Measurements from ENCODE around the gene ZNF518B. TPM values are rescaled to one million over a fixed set of nuclear protein-coding genes. Genes with fewer than 3 reads are reported as not detected.

Gene ZNF518B
- total and polyA plus RNA-seq, 2 of the 13 experiments (the other 11 are each of a cell fraction or from before 2014, with no cell fraction given): 0.02 TPM; not detected in 1

- POLR2A ChIA-PET: no interaction called here
- Histone ChIP-seq H3K4me1 (ENCODE audit: insufficient read depth, low read length) (no peaks in the 10 kb centered on the region), H2AFZ (ENCODE audit: low read length) (no peak overlapping the region), H3K27me3 (ENCODE audit: control insufficient read depth in 1 of 2, insufficient read depth in 2 of 2, low read length in 2 of 2) (peaks cover 0 to 4% of the 10 kb centered on the region in 2 experiments; a peak in 1 of 5 replicates), H3K4me3 (replicated peaks in 1 of 3; ENCODE audit: insufficient read depth in 1 of 3, low read depth in 2 of 3, low read length in 3 of 3) (no peak overlapping the region), H3K27ac (ENCODE audit: extremely low read length, insufficient read depth, low read length) (no peak overlapping the region), H4K20me1 (ENCODE audit: insufficient read depth, low read length) (no peaks in the 10 kb centered on the region; the same call in 1 of the 2 replicates), H3K36me3 (replicated peaks in 1 of 2; ENCODE audit: control insufficient read depth in 1 of 2, insufficient read depth in 2 of 2, low read length in 2 of 2) (no peaks in the 10 kb centered on the region), H3K9ac (ENCODE audit: insufficient read depth, low read depth, low read length) (no peak overlapping the region), H3K79me2 (ENCODE audit: insufficient read depth, low read length) (no peaks in the 10 kb centered on the region), H3K4me2 (ENCODE audit: low read depth, low read length) (no peak overlapping the region), H3K9me3 (ENCODE audit: low read length) (no peaks in the 10 kb centered on the region)
- CTCF ChIA-PET (ENCODE audit: low intra/inter-chr PET ratio, low total read pairs): no interaction called here
- intact Hi-C loops (cut with micrococcal nuclease; ENCODE audit: unreplicated experiment): loop anchor here (10.0 kb wide), 1 partner anchor 74 kb away; no protein-coding TSS in a partner anchor
- WGBS (ENCODE audit: low lambda C conversion rate): 26% methylated on average over 11 of the region's 11 CpGs
- no TSS peak for BruUV-seq (replicated peaks)
- DNase-seq (ENCODE audit: low spot score): no peak
- TF ChIP-seq ZSCAN25 (CRISPR knock-in tag; IDR thresholded peaks at IDR 0.05) (no peak), SATB2 (CRISPR knock-in tag; IDR thresholded peaks at IDR 0.05) (no peak), THRA (CRISPR knock-in tag; IDR thresholded peaks at IDR 0.05; ENCODE audit: borderline replicate concordance) (no peak), THYN1 (CRISPR knock-in tag; IDR thresholded peaks at IDR 0.05; ENCODE audit: borderline replicate concordance, low read depth) (no peak)
- ATAC-seq: no peak
- no peak for FAIRE-seq
- in situ Hi-C loops (cut with HindIII; ENCODE audit: extremely low pct_ligation_motif_present, low pct_unique_long_range_greater_than_20kb): no loop called here
These were observed 3.3 kb upstream of the ZNF518B start for GRCh38 chr4:10460313-10461047.

GRCh38 chr4:10459305-10459704, 2.1 kb upstream of the ZNF518B start:
- 38% methylated on average over 8 of the region's 8 CpGs for WGBS (ENCODE audit: low lambda C conversion rate)
- H3K9ac ChIP-seq (ENCODE audit: insufficient read depth, low read depth, low read length): no peak overlapping the region
- no peak for DNase-seq (ENCODE audit: low spot score)
- H3K36me3 ChIP-seq (replicated peaks in 1 of 2; ENCODE audit: control insufficient read depth in 1 of 2, insufficient read depth in 2 of 2, low read length in 2 of 2): no peaks in the 10 kb centered on the region
- H3K4me1 ChIP-seq (ENCODE audit: insufficient read depth, low read length): no peaks in the 10 kb centered on the region
- H3K9me3 ChIP-seq (ENCODE audit: low read length): no peaks in the 10 kb centered on the region
- no peak overlapping the region for H2AFZ ChIP-seq (ENCODE audit: low read length)
- peaks cover 0 to 6% of the 10 kb centered on the region in 2 experiments; a peak in 1 of 5 replicates for H3K27me3 ChIP-seq (ENCODE audit: control insufficient read depth in 1 of 2, insufficient read depth in 2 of 2, low read length in 2 of 2)
- H3K4me2 ChIP-seq (ENCODE audit: low read depth, low read length): no peak overlapping the region
- FAIRE-seq: no peak
- no peak overlapping the region for H3K27ac ChIP-seq (ENCODE audit: extremely low read length, insufficient read depth, low read length)
- ChIA-PET CTCF (ENCODE audit: low intra/inter-chr PET ratio, low total read pairs) (no interaction called here), POLR2A (no interaction called here)
- no TSS peak for BruUV-seq (replicated peaks)
- no peak overlapping the region for H3K4me3 ChIP-seq (replicated peaks in 1 of 3; ENCODE audit: insufficient read depth in 1 of 3, low read depth in 2 of 3, low read length in 3 of 3)
- in situ Hi-C loops (cut with HindIII; ENCODE audit: extremely low pct_ligation_motif_present, low pct_unique_long_range_greater_than_20kb) (no loop called here), intact Hi-C loops (cut with micrococcal nuclease; ENCODE audit: unreplicated experiment) (no loop called here)
- H4K20me1 ChIP-seq (ENCODE audit: insufficient read depth, low read length): no peaks in the 10 kb centered on the region; the same call in 1 of the 2 replicates
- ATAC-seq: no peak
- TF ChIP-seq GPN1 (CRISPR knock-in tag; IDR thresholded peaks at IDR 0.05; ENCODE audit: borderline replicate concordance): no peak
- H3K79me2 ChIP-seq (ENCODE audit: insufficient read depth, low read length): no peaks in the 10 kb centered on the region
